Stomach (tissue), 4 donors: ENCODE data around the gene DRD4.

Source experiments
- CTCF ChIP-seq, 7 experiments: fragments of 450-650 bp in 4 of 7; fragments of 200-600 bp in 3 of 7; sonication (generic) in 3 of 7; IDR thresholded peaks; one replicate each; pipeline ENCODE4 v1.5.1; 2016 to 2019; ENCODE audit warnings: antibody characterized with exemption in 7 of 7, control low read depth in 2 of 7, mild to moderate bottlenecking in 1 of 7
- POLR2A ChIP-seq, 4 donors: fragments of 450-650 bp; IDR thresholded peaks; one replicate each; pipeline ENCODE4 v1.6.1; 2016; ENCODE audit warnings: antibody characterized with exemption in 4 of 4, control low read depth in 2 of 4, mild to moderate bottlenecking in 1 of 4, moderate library complexity in 1 of 4

GRCh38 chr11:636511-637332 is at the start of gene DRD4:
- TF ChIP-seq CTCF (IDR thresholded peaks at IDR 0.05) (no peak), POLR2A (IDR thresholded peaks at IDR 0.05) (no peak)
